ENCODE data around the gene FAF1.

DNA sequence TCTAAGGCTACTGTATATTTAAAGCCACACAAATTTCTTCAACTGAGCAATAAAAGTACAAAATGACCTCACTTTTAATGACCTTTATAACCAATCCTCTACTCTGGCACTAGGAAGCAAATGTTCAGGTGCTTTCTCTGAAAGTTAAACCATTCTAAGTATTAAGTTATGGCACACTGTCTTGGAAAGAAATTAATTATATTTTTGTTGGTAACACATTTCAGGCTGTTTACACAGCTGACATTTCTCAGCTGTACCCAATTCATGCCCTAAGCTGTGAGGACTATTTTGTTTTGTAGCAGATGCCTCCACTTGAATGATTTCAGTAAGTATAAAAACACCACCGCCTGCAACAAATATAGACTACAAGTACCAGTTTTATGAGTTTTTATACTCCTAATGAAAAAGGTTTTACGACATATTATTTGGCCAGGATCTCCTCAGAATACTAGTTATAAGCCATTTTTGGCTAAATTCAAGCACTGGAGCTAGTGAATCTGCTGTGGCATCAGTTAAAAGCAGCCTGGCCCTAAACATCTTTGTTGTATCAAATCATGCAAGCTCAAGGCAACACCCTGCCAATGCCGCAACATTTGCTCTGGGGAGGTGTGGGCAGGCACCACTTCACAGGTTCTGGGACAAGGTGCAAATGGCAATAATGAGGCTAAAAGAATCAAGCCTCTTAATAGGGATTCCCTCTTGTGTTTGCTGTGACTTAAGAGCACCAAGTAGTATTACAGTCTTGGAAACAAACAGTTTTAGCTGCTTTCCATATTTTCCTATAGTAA is 308.4 kb downstream of the FAF1 start:
- TF ChIP-seq CTCF (IDR thresholded peaks at IDR 0.05; ENCODE audit: low read depth, low read length) (no peak), POLR2A (IDR thresholded peaks at IDR 0.05; ENCODE audit: extremely low read depth, insufficient read length) (no peak), MYC (IDR thresholded peaks at IDR 0.05; ENCODE audit: low read depth, low read length) (no peak)
